SK-MEL-5 (cell line): ENCODE measurements around the gene HOXC6. TPM values are rescaled to one million over a fixed set of nuclear protein-coding genes. Genes with fewer than 3 reads are reported as not detected.

ENCODE experiments used
- DNase-seq: peaks from one replicate; pipeline ENCODE4 v3.0.0-alpha.2; 2016; ENCODE audit warnings: low read depth, low spot score
- in situ Hi-C: cut with HindIII; loops from 2 replicates; pipeline ENCODE4 v1.10.0; 2016; ENCODE audit warnings: low sequenced_read_pairs, high pct_unique_total_duplicates, low pct_unique_long_range_greater_than_20kb
- total RNA-seq: library from RNA; depleted of rRNA; stranded (reverse); fragments of >200 nt; shearing (Covaris generic); gene quantifications from 2 replicates; pipeline ENCODE4 v1.2.3, GENCODE V29; 2014

HOXC6 gene
- total RNA-seq, 1 experiment from 2014 or later = 2.1 TPM

DNA sequence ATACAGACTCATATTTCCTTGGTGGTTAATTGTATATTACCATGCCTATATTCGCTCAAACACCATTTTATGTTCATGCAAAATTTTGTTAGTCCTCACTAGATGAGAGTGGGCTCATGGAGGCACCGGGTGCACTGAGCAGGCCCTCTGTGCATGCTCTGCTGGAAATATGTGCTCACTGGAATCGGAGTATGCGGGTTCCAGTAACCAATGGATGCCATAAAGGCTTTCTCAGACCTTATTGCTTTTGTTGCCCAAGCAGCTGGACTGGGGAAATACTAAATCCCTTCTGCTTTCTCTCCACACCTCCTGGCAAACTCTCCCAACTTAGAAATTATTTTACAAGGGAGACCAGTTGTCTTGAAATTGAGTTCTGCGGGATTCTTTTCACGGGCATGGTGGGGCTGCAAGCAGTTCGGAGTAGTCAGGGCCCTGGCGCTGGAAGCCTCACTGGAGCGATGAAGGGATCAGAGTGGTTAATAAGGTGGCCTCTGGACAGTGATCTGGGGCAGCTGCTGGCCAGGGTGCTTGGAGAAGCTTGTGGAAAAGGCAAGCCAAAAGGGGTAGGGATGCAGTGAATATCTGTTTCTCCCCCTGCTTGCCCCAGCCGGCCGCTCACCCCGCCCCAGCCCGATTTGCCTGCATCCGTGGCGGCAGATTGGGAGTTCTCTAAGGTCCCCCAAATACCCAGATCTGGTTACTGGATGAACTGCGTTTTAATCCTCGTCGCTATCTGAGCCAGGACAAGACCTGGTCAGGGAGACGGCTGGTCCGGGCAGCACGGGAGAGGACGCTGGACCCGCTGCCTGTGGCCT is 7.4 kb upstream of the HOXC6 start:
- in situ Hi-C loops = no loop called here
- no peak for DNase-seq

DNA sequence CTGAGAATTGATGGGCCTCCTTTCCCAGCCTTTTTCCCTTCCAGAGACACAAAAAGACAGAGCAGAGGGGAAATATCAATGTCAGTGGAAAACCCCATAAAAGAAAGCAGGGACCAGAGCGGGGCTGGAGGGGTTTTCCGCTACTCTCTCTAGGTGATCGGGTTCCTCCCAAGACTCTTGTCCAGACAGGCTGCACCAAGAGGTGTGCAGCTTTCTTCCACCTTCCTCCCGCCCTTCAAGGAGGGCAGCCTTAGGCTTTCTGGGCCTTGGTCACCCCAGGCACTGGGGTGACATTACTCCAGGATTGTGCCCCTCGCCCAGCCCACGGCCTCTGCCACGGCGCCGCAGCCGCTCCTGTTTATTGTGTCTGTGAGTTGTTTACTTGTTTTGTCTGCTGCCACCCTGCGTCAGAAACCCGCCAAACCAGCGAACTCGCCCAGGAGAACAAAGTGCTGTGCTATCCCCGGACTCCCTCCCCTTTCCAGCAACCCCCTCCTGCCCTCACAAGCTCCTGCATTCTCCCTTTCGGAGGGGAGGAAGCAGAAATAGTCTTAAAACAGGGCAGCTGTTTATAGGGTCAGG is 6.7 kb upstream of the HOXC6 start:
- peak; percentile 86 for DNase-seq
- in situ Hi-C loops = no loop called here

DNA sequence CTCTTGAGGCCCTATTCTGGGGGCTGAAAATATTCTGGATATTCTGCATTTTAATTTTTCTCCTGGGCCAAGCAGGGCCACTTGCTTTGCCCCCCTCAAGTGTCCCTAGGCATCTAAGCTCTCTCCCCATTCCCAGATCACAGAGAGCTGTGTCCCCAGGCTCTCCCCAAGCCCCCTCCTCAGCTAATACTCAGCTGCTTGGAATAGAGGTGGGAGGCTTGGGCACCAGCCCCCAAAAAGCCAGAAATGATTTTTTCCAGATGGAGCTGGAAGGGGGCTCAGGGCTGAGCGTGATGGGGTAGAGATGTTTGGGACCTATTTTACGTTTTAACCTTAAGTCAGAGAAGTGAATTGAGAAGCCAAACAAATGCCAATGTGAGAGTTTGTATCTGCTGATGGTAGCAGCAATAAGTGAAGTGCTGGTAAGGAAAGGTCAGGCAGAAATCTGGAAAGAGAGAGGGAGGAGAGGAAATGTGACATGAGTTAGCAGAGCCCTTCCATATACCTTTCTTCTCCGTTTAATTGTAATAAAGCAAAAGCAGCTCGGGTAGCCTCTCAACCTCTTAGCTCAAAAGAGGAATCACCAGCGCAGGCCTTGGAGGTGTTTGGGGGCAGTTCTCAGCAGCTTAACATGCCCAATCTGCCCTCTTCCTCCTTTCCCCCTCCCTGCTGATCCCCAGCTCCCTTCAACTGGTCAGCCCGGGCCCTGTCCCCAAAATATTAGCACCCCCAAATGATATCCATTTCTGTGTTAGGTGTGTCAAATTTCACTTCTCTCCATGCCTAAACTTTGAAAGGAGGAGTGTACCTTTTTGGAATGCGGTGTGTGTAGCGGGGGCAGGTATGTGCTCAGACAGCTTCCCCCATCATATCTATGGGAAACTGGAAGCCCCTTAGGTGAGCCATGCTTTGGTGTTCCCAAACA is 5.0 kb upstream of the HOXC6 start:
- no peak for DNase-seq
- in situ Hi-C loops = no loop called here

DNA sequence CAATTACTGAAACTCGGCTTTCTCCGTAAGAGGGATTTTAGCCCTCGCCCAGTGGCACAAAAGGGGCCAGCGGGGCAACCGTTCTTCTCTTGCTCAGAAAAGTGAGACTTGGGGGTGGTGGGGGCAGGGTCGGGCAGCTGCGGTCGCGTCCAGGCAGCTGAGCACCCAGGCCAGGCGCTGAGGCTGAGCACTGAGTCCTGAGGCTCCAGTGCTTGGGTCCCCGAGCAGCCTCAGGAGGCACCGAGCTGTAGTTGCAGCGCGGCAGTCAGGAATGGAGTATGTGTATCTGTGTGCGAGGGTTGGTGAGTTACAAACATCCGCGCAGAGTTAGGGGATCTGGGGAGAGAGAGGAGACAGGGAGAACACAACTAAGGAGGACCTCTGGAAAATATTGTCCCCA is 4.1 kb upstream of the HOXC6 start:
- DNase-seq = no peak
- in situ Hi-C loops = no loop called here

DNA sequence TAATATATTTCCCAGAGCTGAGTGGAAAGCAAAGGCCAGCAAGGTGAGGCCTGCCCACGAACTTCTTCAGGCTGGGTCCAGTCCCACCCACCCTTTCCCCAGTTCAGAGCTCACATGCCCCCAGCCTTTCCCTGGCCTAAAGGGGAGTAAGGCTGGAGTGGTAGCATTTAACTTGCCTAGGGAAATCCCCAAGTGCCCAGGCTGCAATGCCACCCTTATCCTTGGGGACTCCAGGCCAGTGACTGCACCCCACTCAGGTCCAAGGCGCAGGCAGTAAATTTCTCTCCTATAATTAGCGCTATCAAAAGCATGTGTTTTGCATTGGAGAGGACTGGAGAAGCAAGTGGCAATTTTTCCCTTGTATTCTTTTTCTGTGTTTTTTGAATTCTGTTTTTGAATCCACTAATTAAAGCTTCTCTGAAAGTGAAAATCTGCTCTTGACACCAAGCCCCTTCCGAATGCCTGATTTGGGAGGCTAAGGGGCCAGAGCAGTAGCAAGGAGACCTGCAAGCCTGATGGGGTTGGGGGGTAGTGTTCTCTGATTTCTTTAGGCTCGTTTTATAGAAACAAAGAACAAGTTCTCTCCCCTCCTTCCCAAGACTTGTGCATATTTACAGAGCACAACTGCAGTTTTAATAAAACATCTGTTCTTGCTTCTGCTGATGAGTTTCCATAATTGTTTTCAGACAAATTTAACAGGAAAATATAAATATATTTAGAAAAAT is 3.5 kb upstream of the HOXC6 start:
- in situ Hi-C loops = no loop called here
- no peak for DNase-seq

DNA sequence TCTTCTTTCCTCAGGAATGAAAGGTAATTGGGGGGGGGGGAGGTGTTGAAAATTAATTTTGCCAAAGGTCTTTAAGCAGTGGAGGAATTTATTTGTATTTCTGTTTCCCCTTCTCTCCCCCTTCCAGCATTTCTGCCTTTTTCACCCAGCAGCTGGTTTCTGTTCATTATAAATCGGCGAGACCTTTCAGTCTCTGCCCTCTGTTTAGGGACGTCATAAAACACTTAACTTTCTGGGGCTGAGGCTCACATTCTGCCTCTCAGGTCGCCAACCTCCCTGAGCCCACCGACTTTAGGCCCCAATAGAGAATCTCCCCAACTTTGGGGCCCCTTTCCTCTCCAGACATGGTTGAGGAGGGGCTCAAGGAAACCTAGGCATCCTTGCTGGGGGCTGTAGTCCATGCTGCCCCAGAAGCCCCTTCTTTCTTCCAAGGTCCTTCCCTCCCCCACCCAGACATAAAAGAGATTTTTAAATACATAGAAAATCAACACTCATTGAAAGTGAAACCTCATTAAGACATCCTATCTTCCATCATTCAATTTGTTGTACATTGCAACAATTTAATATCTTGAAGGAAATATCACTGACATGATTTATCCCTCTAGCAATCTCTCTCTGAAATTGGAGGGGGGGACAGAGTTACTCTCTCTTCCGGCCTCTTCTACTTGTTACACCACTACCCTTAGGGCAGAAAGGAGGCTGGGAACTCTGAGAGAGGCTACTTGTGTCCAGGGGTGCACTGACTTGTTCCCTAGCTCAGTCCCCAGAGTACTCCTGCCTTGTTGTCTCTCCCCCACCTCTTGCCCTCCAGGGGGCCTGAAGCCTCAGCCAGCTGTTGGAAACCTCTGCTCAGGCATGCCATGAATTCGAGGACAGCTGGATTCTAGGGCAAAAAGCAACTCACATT is 2.5 kb upstream of the HOXC6 start:
- in situ Hi-C loops = no loop called here
- no peak for DNase-seq

DNA sequence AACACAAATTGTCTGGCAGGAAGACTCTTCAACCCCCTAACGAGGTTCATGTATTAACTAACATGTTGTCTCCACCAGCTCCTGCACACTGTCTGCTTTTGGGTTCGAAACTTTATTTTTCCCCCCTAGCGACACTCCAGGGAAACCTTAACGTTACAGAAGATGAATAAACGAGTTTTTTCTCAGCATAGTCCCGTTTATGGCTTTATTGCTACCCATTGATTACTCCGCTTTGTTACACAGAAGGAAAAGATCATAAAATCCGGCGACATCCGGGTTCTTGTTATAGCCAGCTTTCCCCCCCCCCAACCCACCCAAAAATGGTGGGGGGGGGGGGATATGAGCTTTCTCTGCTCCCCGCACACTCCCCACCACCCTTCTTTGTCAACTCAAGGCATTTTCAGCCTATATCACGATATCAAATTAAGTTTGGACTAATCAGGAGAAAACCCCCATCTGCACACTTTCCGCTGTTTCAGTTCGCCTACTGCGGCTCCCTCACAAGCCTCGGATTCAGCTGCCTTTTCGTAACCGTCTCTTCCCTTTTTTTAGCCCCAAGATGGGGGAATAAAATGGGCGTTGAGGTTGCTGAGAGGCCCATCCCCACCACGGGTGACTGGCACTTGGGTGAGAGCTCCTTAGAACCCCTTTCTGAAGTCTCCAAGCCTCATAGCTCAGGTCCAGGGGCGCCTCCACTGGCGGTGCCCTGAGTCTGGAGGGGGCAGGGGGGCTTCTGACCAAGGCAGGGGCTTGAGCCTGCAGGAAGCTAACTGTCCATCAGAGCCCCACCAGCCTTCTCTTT is 1.4 kb upstream of the HOXC6 start:
- in situ Hi-C loops = no loop called here
- DNase-seq = no peak

DNA sequence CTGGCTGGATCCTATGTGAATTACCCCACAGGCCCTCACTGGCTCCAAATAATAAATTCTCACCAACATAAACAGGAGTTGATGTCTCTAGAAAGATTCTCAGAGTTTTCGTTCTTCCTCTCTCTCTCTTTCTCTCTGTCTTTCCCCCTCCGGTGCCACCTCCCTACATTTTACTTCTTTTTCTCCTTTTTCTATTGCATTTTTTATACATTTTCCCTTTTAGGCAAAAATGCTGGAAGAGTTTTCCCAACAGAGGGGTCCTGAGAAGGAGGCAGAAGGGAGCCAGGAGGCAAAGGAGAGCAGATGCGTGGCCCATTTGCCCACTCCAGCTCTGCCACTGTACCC is 826 bp upstream of the HOXC6 start:
- no peak for DNase-seq
- in situ Hi-C loops = no loop called here

DNA sequence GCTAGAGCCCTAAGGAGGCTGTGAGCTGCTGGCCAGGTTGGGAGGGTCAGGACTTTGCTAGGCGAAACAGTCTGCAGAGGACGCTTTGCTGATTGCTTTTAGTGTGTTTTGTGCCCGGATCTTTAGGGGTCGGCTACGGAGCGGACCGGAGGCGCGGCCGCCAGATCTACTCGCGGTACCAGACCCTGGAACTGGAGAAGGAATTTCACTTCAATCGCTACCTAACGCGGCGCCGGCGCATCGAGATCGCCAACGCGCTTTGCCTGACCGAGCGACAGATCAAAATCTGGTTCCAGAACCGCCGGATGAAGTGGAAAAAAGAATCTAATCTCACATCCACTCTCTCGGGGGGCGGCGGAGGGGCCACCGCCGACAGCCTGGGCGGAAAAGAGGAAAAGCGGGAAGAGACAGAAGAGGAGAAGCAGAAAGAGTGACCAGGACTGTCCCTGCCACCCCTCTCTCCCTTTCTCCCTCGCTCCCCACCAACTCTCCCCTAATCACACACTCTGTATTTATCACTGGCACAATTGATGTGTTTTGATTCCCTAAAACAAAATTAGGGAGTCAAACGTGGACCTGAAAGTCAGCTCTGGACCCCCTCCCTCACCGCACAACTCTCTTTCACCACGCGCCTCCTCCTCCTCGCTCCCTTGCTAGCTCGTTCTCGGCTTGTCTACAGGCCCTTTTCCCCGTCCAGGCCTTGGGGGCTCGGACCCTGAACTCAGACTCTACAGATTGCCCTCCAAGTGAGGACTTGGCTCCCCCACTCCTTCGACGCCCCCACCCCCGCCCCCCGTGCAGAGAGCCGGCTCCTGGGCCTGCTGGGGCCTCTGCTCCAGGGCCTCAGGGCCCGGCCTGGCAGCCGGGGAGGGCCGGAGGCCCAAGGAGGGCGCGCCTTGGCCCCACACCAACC is 1.5 kb downstream of the HOXC6 start:
- in situ Hi-C loops = no loop called here
- no peak for DNase-seq

DNA sequence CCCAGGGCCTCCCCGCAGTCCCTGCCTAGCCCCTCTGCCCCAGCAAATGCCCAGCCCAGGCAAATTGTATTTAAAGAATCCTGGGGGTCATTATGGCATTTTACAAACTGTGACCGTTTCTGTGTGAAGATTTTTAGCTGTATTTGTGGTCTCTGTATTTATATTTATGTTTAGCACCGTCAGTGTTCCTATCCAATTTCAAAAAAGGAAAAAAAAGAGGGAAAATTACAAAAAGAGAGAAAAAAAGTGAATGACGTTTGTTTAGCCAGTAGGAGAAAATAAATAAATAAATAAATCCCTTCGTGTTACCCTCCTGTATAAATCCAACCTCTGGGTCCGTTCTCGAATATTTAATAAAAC is 2.2 kb downstream of the HOXC6 start:
- in situ Hi-C loops = no loop called here

DNA sequence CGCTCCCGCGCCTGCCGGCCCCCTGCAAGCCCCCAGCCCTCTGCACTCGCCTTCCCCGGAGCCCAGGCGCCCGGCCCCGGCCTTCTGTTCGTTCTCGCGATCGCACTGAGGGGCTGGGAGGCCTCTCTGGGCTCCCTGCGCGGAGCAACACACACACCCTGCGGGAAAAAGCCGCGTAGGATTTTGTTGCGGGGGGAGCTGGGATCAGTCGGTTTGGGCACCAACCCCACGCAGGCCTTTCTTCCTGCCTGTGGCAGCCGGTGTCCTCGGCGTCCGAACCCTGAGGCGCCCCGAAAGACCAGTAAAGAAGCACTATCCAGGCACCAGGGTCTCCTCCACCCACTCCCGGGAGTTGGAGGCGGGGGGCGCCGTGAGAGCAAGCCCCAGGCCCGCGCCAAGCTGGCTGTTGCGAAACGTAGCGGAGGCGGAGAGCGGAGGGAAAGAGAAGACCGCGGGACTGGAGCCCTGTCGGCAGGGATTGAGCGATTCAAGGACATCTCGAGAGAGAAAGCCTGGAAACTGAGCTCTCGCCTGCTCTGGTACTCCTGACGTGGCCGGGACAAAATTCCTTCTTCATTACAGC is 2.7 kb downstream of the HOXC6 start:
- no peak for DNase-seq
- in situ Hi-C loops = no loop called here

More for the DNA sequence above, 2.2 kb downstream of the HOXC6 start:
- no peak for DNase-seq

DNA sequence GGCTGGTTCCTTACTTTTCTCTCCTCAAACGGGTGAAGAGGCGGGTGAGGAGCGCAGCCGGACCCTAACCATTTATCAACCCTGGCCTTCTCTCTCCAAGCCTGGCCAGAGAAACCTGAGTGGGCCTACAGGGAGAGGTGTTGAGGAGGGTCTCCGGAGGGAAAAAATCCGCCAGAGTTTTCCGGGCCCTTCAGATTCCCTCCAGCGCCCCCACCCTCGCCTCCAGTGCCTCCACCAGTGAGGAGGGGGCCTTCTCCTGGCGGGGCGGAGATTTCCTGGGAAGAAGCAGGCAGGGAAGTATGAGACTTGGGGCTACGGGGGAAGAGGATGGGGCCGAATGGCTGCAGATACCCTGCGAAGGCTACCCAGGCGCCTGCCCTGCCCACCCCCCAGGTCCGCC is 3.2 kb downstream of the HOXC6 start:
- in situ Hi-C loops = no loop called here
- DNase-seq = no peak

DNA sequence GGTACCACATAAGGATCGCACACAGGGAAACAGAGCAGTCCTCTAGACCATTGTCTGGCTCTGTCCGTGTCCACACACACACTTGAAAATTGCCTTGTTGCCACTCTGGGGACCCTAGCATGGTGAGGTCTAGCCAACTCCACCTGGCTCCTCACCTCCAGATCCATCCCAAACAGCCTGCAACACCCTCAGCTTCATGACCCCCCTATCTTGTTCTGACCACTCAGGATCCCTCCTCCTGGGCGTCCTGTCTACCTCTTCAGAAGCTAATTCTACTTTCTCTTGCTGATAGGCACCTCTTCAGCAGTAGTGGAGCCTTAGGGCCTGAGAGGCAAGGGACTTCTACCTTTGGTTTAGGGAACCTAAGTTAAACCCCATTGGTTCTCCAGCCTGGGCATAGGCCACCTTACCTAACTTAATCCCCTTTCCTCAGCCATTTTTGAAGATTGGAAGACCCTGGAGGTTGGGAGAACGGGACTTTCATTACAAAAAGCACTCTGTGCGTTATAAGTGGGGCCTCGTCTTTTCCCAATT is 3.9 kb downstream of the HOXC6 start:
- no peak for DNase-seq
- in situ Hi-C loops = no loop called here

DNA sequence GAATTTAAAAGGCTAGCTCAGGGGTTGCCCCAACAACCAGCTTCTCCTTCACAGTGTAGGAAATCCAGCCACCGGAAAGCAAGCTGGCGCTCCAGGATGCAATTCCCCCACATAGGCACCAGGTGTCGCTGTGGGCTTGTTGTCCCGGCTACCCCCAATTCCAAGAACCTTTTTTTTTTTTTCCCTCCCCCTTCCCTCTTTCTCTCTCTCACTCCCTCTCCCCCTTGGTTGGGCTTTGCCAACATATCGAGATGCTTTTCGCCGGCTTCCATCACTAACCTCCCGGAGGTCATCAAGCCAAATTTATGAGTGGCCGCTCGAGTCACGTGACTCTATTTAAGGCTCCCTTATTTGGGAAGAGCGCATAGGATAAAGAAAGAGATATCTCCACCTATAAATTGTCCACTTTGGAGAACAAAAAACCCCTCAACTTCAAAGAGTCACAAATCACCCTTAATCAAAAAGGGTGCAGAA is 4.4 kb downstream of the HOXC6 start, which contains the start of gene HOXC5:
HOXC5 (plus strand) TSS at position 424 of the 474 bp plus-strand sequence. CDS start 73 bp downstream, outside the sequence.
- peak; percentile 84 for DNase-seq
- in situ Hi-C loops = no loop called here
